GM21526 (cell line): ENCODE measurements around the gene NEURL1.
"Not testable (repeated sequence)": the region's sequence is repeated elsewhere in the genome, so short reads cannot be mapped to it uniquely, and the experiment has no call there.

Experiments used
- ATAC-seq: cut with Tn5 transposase; IDR thresholded peaks from one replicate; pipeline ENCODE4 v1.9.1; 2021; ENCODE audit warnings: moderate library complexity; ENCODE audit not compliant: unreplicated experiment, low FRiP score

Gene NEURL1

GRCh38 chr10:103618575-103619423 lies 125.3 kb downstream of the NEURL1 start:
- ATAC-seq, result no peak

- no peak for ATAC-seq
Measured at GRCh38 chr10:103619424-103620351, 126.2 kb downstream of the NEURL1 start.

- no peak for ATAC-seq
Measured at GRCh38 chr10:103620352-103620740, 126.8 kb downstream of the NEURL1 start.

GRCh38 chr10:103620891-103621782 lies 127.6 kb downstream of the NEURL1 start:
- no peak for ATAC-seq

- ATAC-seq, result no peak
Measured at GRCh38 chr10:103621783-103622125, 128.2 kb downstream of the NEURL1 start.

- no peak for ATAC-seq
Measured at GRCh38 chr10:103622286-103622685, 128.8 kb downstream of the NEURL1 start.

- ATAC-seq, result no peak
Measured at GRCh38 chr10:103622935-103623574, 129.6 kb downstream of the NEURL1 start.

GRCh38 chr10:103626178-103626577 lies 132.7 kb downstream of the NEURL1 start:
- ATAC-seq, result no peak

- no peak for ATAC-seq
Measured at GRCh38 chr10:103627111-103627892, 133.8 kb downstream of the NEURL1 start.

- ATAC-seq, result no peak
Measured at GRCh38 chr10:103627893-103628292, 134.4 kb downstream of the NEURL1 start.

- ATAC-seq, result no peak
Measured at GRCh38 chr10:103629581-103629980, 136.1 kb downstream of the NEURL1 start.

- no peak for ATAC-seq
Measured at GRCh38 chr10:103630156-103630555, 136.7 kb downstream of the NEURL1 start.

GRCh38 chr10:103632247-103632642 lies 138.7 kb downstream of the NEURL1 start:
- no peak for ATAC-seq

- ATAC-seq, result not testable (repeated sequence)
Measured at GRCh38 chr10:103632871-103633270, 139.4 kb downstream of the NEURL1 start.

- ATAC-seq, result no peak
Measured at GRCh38 chr10:103633846-103634245, 140.3 kb downstream of the NEURL1 start.

- no peak for ATAC-seq
Measured at GRCh38 chr10:103635580-103635979, 142.1 kb downstream of the NEURL1 start.

GRCh38 chr10:103636492-103636891 lies 143.0 kb downstream of the NEURL1 start:
- ATAC-seq, result no peak

- no peak for ATAC-seq
Measured at GRCh38 chr10:103637011-103637410, 143.5 kb downstream of the NEURL1 start.

- ATAC-seq, result no peak
Measured at GRCh38 chr10:103637927-103638557, 144.5 kb downstream of the NEURL1 start.
